GM23338 (cell line): ENCODE results near the gene ADGRL3.

Experiments used
- CREB1 ChIP-seq: fragments of 250-450 bp; sonication (Bioruptor Pico); IDR thresholded peaks from 2 replicates; pipeline ENCODE4 v1.5.0; 2020; ENCODE audit warnings: low read depth, mild to moderate bottlenecking, moderate library complexity
- CTCF ChIP-seq, 2 experiments: fragments of 200-600 bp in 1 of 2; sonication (generic) in 1 of 2; conservative IDR thresholded peaks; 2 replicates each; pipeline versions ENCODE4 v1.5.1 to v1.6.1; 2016 to 2017; ENCODE audit warnings: antibody characterized with exemption in 2 of 2, low read depth in 2 of 2, mild to moderate bottlenecking in 2 of 2, moderate library complexity in 1 of 2
- EZH2 ChIP-seq: fragments of 200-600 bp; sonication (generic); IDR thresholded peaks from one replicate; pipeline ENCODE4 v1.8.0; 2017; ENCODE audit warnings: antibody characterized with exemption, mild to moderate bottlenecking, low read depth; ENCODE audit not compliant: unreplicated experiment
- JUNB ChIP-seq: IDR thresholded peaks from one replicate; pipeline ENCODE4 v1.6.1; 2016; ENCODE audit warnings: antibody characterized with exemption; ENCODE audit not compliant: unreplicated experiment
- POLR2AphosphoS5 ChIP-seq: IDR thresholded peaks from 2 replicates; pipeline ENCODE4 v1.6.1; 2016; ENCODE audit warnings: antibody characterized with exemption, low read depth
- REST ChIP-seq: IDR thresholded peaks from one replicate; pipeline ENCODE4 v1.6.1; 2018; ENCODE audit warnings: antibody characterized with exemption; ENCODE audit not compliant: unreplicated experiment
- ZNF114 ChIP-seq: fragments of 250-450 bp; sonication (Bioruptor Pico); IDR thresholded peaks from 2 replicates; pipeline ENCODE4 v1.5.0; 2020; ENCODE audit warnings: mild to moderate bottlenecking, moderate library complexity
- TF ChIP-seq, protein P1 (sequence below): IDR thresholded peaks from 2 replicates; pipeline ENCODE4 v1.6.1; 2016; ENCODE audit warnings: antibody characterized with exemption
- TF ChIP-seq, protein P2 (sequence below): fragments of 250-450 bp; sonication (Bioruptor Pico); IDR thresholded peaks from 2 replicates; pipeline ENCODE4 v1.5.0; 2020; ENCODE audit warnings: mild to moderate bottlenecking, moderate library complexity

- TF ChIP-seq CTCF (conservative IDR thresholded peaks at IDR 0.05; ENCODE audit: low read depth in 2 of 2) (no peak), EZH2 (no peak), POLR2AphosphoS5 (no peak), JUNB (no peak), ZNF114 (CRISPR knock-in tag) (no peak), CREB1 (CRISPR knock-in tag) (no peak), REST (no peak)
- TF ChIP-seq, protein P1, sequence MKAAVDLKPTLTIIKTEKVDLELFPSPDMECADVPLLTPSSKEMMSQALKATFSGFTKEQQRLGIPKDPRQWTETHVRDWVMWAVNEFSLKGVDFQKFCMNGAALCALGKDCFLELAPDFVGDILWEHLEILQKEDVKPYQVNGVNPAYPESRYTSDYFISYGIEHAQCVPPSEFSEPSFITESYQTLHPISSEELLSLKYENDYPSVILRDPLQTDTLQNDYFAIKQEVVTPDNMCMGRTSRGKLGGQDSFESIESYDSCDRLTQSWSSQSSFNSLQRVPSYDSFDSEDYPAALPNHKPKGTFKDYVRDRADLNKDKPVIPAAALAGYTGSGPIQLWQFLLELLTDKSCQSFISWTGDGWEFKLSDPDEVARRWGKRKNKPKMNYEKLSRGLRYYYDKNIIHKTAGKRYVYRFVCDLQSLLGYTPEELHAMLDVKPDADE = no peak
- TF ChIP-seq, protein P2, sequence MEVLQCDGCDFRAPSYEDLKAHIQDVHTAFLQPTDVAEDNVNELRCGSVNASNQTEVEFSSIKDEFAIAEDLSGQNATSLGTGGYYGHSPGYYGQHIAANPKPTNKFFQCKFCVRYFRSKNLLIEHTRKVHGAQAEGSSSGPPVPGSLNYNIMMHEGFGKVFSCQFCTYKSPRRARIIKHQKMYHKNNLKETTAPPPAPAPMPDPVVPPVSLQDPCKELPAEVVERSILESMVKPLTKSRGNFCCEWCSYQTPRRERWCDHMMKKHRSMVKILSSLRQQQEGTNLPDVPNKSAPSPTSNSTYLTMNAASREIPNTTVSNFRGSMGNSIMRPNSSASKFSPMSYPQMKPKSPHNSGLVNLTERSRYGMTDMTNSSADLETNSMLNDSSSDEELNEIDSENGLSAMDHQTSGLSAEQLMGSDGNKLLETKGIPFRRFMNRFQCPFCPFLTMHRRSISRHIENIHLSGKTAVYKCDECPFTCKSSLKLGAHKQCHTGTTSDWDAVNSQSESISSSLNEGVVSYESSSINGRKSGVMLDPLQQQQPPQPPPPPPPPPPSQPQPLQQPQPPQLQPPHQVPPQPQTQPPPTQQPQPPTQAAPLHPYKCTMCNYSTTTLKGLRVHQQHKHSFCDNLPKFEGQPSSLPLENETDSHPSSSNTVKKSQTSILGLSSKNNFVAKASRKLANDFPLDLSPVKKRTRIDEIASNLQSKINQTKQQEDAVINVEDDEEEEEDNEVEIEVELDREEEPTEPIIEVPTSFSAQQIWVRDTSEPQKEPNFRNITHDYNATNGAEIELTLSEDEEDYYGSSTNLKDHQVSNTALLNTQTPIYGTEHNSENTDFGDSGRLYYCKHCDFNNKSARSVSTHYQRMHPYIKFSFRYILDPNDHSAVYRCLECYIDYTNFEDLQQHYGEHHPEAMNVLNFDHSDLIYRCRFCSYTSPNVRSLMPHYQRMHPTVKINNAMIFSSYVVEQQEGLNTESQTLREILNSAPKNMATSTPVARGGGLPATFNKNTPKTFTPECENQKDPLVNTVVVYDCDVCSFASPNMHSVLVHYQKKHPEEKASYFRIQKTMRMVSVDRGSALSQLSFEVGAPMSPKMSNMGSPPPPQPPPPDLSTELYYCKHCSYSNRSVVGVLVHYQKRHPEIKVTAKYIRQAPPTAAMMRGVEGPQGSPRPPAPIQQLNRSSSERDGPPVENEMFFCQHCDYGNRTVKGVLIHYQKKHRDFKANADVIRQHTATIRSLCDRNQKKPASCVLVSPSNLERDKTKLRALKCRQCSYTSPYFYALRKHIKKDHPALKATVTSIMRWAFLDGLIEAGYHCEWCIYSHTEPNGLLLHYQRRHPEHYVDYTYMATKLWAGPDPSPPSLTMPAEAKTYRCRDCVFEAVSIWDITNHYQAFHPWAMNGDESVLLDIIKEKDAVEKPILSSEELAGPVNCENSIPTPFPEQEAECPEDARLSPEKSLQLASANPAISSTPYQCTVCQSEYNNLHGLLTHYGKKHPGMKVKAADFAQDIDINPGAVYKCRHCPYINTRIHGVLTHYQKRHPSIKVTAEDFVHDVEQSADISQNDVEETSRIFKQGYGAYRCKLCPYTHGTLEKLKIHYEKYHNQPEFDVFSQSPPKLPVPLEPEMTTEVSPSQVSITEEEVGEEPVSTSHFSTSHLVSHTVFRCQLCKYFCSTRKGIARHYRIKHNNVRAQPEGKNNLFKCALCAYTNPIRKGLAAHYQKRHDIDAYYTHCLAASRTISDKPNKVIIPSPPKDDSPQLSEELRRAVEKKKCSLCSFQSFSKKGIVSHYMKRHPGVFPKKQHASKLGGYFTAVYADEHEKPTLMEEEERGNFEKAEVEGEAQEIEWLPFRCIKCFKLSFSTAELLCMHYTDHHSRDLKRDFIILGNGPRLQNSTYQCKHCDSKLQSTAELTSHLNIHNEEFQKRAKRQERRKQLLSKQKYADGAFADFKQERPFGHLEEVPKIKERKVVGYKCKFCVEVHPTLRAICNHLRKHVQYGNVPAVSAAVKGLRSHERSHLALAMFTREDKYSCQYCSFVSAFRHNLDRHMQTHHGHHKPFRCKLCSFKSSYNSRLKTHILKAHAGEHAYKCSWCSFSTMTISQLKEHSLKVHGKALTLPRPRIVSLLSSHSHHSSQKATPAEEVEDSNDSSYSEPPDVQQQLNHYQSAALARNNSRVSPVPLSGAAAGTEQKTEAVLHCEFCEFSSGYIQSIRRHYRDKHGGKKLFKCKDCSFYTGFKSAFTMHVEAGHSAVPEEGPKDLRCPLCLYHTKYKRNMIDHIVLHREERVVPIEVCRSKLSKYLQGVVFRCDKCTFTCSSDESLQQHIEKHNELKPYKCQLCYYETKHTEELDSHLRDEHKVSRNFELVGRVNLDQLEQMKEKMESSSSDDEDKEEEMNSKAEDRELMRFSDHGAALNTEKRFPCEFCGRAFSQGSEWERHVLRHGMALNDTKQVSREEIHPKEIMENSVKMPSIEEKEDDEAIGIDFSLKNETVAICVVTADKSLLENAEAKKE = no peak
Measured at GRCh38 chr4:62051332-62051731, 851.2 kb downstream of the ADGRL3 start.
